Measurements from ENCODE around the gene AXIN2. TPM values are rescaled to one million over a fixed set of nuclear protein-coding genes. Genes with fewer than 3 reads are reported as not detected.

The AXIN2 gene
- 53.4 TPM for total RNA-seq
- long read RNA-seq, partial matches to known transcripts, result 15 of 22 reads
- long read RNA-seq, other reads (novel, unspliced or antisense), result 5 of 22 reads

- no peak within 1 kb of the TSS for H3K4me3 ChIP-seq
- TF ChIP-seq CTCF (IDR thresholded peaks at IDR 0.05), result peak; percentile 17
- no peaks in the 10 kb centered on the region for H3K36me3 ChIP-seq
- ATAC-seq, result peak; percentile 83 to 89
- H3K4me1 ChIP-seq, result peaks cover 14% of the 10 kb centered on the region
- H3K27ac ChIP-seq, result no peak within 1 kb of the TSS
- peak; percentile 94 for DNase-seq
- intact Hi-C loops (cut with DNase I), result loop anchor here (5.0 kb wide), 1 partner anchor 601 kb away; no protein-coding TSS in a partner anchor
- no peaks in the 10 kb centered on the region for H3K9me3 ChIP-seq
- peaks cover 3% of the 10 kb centered on the region for H3K27me3 ChIP-seq (ENCODE audit: low read depth)
Observed at GRCh38 chr17:65561452-65562205, at the start of gene AXIN2. Gene AXIN2, minus strand, starts transcription at chr17:65561648. Its CDS starts 3,028 bp downstream, at chr17:65558620.

GRCh38 chr17:65609749-65610148, 48.3 kb upstream of the AXIN2 start:
- Histone ChIP-seq H3K36me3 (no peaks in the 10 kb centered on the region), H3K4me3 (no peak overlapping the region), H3K27ac (no peak overlapping the region), H3K9me3 (no peaks in the 10 kb centered on the region), H3K4me1 (peaks cover 8% of the 10 kb centered on the region), H3K27me3 (ENCODE audit: low read depth) (no peaks in the 10 kb centered on the region)
- intact Hi-C loops (cut with DNase I), result no loop called here
- ATAC-seq (no peak), DNase-seq (no peak)
- no peak for TF ChIP-seq CTCF (IDR thresholded peaks at IDR 0.05)

- no peak for ATAC-seq
- no peak overlapping the region for H3K4me3 ChIP-seq
- H3K27me3 ChIP-seq (ENCODE audit: low read depth), result no peaks in the 10 kb centered on the region
- no peak overlapping the region for H3K27ac ChIP-seq
- no peaks in the 10 kb centered on the region for H3K36me3 ChIP-seq
- no peak for DNase-seq
- no peaks in the 10 kb centered on the region for H3K9me3 ChIP-seq
- TF ChIP-seq CTCF (IDR thresholded peaks at IDR 0.05), result no peak
- intact Hi-C loops (cut with DNase I), result no loop called here
- peaks cover 8% of the 10 kb centered on the region for H3K4me1 ChIP-seq
Observed at GRCh38 chr17:65609286-65609685, 47.8 kb upstream of the AXIN2 start.

GRCh38 chr17:65604070-65604469, 42.6 kb upstream of the AXIN2 start:
- TF ChIP-seq CTCF (IDR thresholded peaks at IDR 0.05), result no peak
- peaks cover under 1% of the 10 kb centered on the region for H3K4me1 ChIP-seq
- no peak overlapping the region for H3K27ac ChIP-seq
- H3K36me3 ChIP-seq, result no peaks in the 10 kb centered on the region
- no peaks in the 10 kb centered on the region for H3K9me3 ChIP-seq
- no peaks in the 10 kb centered on the region for H3K27me3 ChIP-seq (ENCODE audit: low read depth)
- intact Hi-C loops (cut with DNase I), result no loop called here
- H3K4me3 ChIP-seq, result no peak overlapping the region
- no peak for DNase-seq
- no peak for ATAC-seq

- no peaks in the 10 kb centered on the region for H3K27me3 ChIP-seq (ENCODE audit: low read depth)
- intact Hi-C loops (cut with DNase I), result no loop called here
- H3K27ac ChIP-seq, result no peak overlapping the region
- no peaks in the 10 kb centered on the region for H3K9me3 ChIP-seq
- no peak for TF ChIP-seq CTCF (IDR thresholded peaks at IDR 0.05)
- H3K36me3 ChIP-seq, result no peaks in the 10 kb centered on the region
- H3K4me3 ChIP-seq, result no peak overlapping the region
- DNase-seq (no peak), ATAC-seq (no peak)
- H3K4me1 ChIP-seq, result no peaks in the 10 kb centered on the region
Observed at GRCh38 chr17:65601881-65602280, 40.4 kb upstream of the AXIN2 start.

All from lower lobe of right lung (tissue), 2 donors.